ENCODE results near the gene USP17L17.
"Not testable (repeated sequence)": the region's sequence is repeated elsewhere in the genome, so short reads cannot be mapped to it uniquely, and the experiment has no call there.

USP17L17 gene, protein sequence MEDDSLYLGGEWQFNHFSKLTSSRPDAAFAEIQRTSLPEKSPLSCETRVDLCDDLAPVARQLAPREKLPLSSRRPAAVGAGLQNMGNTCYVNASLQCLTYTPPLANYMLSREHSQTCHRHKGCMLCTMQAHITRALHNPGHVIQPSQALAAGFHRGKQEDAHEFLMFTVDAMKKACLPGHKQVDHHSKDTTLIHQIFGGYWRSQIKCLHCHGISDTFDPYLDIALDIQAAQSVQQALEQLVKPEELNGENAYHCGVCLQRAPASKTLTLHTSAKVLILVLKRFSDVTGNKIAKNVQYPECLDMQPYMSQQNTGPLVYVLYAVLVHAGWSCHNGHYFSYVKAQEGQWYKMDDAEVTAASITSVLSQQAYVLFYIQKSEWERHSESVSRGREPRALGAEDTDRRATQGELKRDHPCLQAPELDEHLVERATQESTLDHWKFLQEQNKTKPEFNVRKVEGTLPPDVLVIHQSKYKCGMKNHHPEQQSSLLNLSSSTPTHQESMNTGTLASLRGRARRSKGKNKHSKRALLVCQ

DNA sequence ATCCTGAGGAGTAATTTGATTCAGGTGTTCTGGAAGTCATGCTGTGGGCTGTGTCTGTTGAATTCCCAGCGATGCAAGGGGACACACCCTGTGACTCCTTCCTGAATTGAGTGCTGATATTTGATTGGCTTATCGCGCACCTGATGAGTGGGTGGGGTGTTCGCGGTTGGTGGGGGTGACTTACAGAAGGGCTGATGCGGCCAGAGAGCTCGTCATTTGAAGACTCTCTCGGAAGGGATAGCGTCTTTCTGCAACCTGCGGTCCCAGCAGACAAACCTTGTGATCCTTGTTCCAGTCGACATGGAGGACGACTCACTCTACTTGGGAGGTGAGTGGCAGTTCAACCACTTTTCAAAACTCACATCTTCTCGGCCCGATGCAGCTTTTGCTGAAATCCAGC, at the start of gene USP17L17:
Gene USP17L17, plus strand, starts transcription at position 301 of the 400 bp plus-strand sequence. Its CDS starts 0 bp downstream, at position 301.
- DNase-seq (ENCODE audit: low read depth in 2 of 2): not testable (repeated sequence)

DNA sequence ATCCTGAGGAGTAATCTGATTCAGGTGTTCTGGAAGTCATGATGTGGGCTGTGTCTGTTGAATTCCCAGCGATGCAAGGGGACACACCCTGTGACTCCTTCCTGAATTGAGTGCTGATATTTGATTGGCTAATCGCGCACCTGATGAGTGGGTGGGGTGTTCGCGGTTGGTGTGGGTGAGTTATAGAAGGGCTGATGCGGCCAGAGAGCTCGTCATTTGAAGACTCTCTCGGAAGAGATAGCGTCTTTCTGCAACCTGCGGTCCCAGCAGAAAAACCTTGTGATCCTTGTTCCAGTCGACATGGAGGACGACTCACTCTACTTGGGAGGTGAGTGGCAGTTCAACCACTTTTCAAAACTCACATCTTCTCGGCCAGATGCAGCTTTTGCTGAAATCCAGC, 33.3 kb upstream of the USP17L17 start, which contains the start of gene USP17L10:
Gene USP17L10, plus strand, starts transcription at position 301 of the 400 bp plus-strand sequence. Its CDS starts 0 bp downstream, at position 301.
- not testable (repeated sequence) for DNase-seq (ENCODE audit: low read depth in 2 of 2)

DNA sequence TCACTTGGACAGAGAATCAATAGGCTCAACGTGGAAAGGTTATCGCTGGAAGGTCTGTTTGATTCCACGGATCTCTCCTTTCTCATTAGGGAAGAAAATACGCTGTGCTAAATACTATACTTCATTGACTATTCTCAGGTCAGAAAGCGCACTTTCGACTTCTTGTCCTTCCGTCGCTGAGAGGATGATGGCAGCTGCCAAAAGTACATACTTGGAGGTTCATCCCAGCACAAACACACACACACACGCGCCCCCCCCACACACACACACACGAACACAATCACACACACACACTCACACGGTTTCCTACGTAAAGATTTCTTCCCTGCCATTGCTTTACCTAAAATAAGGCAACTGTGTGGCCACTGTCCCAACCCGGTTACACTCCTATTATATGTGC, 29.0 kb upstream of the USP17L17 start:
- DNase-seq (ENCODE audit: low read depth in 2 of 2): not testable (repeated sequence)

DNA sequence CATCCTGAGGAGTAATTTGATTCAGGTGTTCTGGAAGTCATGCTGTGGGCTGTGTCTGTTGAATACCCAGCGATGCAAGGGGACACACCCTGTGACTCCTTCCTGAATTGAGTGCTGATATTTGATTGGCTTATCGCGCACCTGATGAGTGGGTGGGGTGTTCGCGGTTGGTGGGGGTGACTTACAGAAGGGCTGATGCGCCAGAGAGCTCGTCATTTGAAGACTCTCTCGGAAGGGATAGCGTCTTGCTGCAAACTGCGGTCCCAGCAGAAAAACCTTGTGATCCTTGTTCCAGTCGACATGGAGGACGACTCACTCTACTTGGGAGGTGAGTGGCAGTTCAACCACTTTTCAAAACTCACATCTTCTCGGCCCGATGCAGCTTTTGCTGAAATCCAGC, 28.6 kb upstream of the USP17L17 start, which contains the start of gene USP17L11:
Gene USP17L11, plus strand, starts transcription at position 301 of the 400 bp plus-strand sequence. Its CDS starts 0 bp downstream, at position 301.
- DNase-seq (ENCODE audit: low read depth in 2 of 2): not testable (repeated sequence)

DNA sequence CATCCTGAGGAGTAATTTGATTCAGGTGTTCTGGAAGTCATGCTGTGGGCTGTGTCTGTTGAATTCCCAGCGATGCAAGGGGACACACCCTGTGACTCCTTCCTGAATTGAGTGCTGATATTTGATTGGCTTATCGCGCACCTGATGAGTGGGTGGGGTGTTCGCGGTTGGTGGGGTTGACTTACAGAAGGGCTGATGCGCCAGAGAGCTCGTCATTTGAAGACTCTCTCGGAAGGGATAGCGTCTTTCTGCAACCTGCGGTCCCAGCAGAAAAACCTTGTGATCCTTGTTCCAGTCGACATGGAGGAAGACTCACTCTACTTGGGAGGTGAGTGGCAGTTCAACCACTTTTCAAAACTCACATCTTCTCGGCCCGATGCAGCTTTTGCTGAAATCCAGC, 23.8 kb upstream of the USP17L17 start, which contains the start of gene USP17L12:
Gene USP17L12, plus strand, starts transcription at position 301 of the 400 bp plus-strand sequence. Its CDS starts 0 bp downstream, at position 301.
- not testable (repeated sequence) for DNase-seq (ENCODE audit: low read depth in 2 of 2)

DNA sequence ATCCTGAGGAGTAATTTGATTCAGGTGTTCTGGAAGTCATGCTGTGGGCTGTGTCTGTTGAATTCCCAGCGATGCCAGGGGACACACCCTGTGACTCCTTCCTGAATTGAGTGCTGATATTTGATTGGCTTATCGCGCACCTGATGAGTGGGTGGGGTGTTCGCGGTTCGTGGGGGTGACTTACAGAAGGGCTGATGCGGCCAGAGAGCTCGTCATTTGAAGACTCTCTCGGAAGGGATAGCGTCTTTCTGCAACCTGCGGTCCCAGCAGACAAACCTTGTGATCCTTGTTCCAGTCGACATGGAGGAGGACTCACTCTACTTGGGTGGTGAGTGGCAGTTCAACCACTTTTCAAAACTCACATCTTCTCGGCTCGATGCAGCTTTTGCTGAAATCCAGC, 19.1 kb upstream of the USP17L17 start, which contains the start of gene USP17L13:
Gene USP17L13, plus strand, starts transcription at position 301 of the 400 bp plus-strand sequence. Its CDS starts 0 bp downstream, at position 301.
- DNase-seq (ENCODE audit: low read depth in 2 of 2): not testable (repeated sequence)

DNA sequence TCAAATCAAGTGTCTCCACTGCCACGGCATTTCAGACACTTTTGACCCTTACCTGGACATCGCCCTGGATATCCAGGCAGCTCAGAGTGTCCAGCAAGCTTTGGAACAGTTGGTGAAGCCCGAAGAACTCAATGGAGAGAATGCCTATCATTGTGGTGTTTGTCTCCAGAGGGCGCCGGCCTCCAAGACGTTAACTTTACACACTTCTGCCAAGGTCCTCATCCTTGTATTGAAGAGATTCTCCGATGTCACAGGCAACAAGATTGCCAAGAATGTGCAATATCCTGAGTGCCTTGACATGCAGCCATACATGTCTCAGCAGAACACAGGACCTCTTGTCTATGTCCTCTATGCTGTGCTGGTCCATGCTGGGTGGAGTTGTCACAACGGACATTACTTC, 13.4 kb upstream of the USP17L17 start:
- DNase-seq (ENCODE audit: low read depth in 2 of 2): not testable (repeated sequence)

DNA sequence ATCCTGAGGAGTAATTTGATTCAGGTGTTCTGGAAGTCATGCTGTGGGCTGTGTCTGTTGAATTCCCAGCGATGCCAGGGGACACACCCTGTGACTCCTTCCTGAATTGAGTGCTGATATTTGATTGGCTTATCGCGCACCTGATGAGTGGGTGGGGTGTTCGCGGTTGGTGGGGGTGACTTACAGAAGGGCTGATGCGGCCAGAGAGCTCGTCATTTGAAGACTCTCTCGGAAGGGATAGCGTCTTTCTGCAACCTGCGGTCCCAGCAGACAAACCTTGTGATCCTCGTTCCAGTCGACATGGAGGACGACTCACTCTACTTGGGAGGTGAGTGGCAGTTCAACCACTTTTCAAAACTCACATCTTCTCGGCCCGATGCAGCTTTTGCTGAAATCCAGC, 9.6 kb upstream of the USP17L17 start, which contains the start of gene USP17L15:
Gene USP17L15, plus strand, starts transcription at position 301 of the 400 bp plus-strand sequence. Its CDS starts 0 bp downstream, at position 301.
- not testable (repeated sequence) for DNase-seq (ENCODE audit: low read depth in 2 of 2)

DNA sequence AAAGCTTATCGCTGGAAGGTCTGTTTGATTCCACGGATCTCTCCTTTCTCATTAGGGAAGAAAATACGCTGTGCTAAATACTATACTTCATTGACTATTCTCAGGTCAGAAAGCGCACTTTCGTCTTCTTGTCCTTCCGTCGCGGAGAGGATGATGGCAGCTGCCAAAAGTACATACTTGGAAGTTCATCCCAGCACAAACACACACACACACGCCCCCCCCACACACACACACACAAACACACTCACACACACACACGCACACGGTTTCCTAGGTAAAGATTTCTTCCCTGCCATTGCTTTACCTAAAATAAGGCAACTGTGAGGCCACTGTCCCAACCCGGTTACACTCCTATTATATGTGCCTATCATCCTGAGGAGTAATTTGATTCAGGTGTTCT, 5.2 kb upstream of the USP17L17 start:
- DNase-seq (ENCODE audit: low read depth in 2 of 2): not testable (repeated sequence)

DNA sequence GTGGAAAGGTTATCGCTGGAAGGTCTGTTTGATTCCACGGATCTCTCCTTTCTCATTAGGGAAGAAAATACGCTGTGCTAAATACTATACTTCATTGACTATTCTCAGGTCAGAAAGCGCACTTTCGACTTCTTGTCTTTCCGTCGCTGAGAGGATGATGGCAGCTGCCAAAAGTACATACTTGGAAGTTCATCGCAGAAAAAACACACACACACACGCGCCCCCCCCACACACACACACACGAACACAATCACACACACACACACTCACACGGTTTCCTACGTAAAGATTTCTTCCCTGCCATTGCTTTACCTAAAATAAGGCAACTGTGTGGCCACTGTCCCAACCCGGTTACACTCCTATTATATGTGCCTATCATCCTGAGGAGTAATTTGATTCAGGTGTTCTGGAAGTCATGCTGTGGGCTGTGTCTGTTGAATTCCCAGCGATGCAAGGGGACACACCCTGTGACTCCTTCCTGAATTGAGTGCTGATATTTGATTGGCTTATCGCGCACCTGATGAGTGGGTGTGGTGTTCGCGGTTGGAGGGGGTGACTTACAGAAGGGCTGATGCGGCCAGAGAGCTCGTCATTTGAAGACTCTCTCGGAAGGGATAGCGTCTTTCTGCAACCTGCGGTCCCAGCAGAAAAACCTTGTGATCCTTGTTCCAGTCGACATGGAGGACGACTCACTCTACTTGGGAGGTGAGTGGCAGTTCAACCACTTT, 4.4 kb downstream of the USP17L17 start, which contains the start of gene USP17L18:
Gene USP17L18, plus strand, starts transcription at position 678 of the 728 bp plus-strand sequence. Its CDS starts 0 bp downstream, at position 678.
- DNase-seq (ENCODE audit: low read depth in 2 of 2): not testable (repeated sequence)

DNA sequence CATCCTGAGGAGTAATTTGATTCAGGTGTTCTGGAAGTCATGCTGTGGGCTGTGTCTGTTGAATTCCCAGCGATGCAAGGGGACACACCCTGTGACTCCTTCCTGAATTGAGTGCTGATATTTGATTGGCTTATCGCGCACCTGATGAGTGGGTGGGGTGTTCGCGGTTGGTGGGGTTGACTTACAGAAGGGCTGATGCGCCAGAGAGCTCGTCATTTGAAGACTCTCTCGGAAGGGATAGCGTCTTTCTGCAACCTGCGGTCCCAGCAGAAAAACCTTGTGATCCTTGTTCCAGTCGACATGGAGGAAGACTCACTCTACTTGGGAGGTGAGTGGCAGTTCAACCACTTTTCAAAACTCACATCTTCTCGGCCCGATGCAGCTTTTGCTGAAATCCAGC, 9.4 kb downstream of the USP17L17 start, which contains the start of gene USP17L19:
Gene USP17L19, plus strand, starts transcription at position 301 of the 400 bp plus-strand sequence. Its CDS starts 0 bp downstream, at position 301.
- DNase-seq (ENCODE audit: low read depth in 2 of 2): not testable (repeated sequence)

DNA sequence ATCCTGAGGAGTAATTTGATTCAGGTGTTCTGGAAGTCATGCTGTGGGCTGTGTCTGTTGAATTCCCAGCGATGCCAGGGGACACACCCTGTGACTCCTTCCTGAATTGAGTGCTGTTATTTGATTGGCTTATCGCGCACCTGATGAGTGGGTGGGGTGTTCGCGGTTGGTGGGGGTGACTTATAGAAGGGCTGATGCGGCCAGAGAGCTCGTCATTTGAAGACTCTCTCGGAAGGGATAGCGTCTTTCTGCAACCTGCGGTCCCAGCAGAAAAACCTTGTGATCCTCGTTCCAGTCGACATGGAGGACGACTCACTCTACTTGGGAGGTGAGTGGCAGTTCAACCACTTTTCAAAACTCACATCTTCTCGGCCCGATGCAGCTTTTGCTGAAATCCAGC, 14.1 kb downstream of the USP17L17 start, which contains the start of gene USP17L20:
Gene USP17L20, plus strand, starts transcription at position 301 of the 400 bp plus-strand sequence. Its CDS starts 0 bp downstream, at position 301.
- DNase-seq (ENCODE audit: low read depth in 2 of 2): not testable (repeated sequence)

DNA sequence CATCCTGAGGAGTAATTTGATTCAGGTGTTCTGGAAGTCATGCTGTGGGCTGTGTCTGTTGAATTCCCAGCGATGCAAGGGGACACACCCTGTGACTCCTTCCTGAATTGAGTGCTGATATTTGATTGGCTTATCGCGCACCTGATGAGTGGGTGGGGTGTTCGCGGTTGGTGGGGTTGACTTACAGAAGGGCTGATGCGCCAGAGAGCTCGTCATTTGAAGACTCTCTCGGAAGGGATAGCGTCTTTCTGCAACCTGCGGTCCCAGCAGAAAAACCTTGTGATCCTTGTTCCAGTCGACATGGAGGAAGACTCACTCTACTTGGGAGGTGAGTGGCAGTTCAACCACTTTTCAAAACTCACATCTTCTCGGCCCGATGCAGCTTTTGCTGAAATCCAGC, 18.9 kb downstream of the USP17L17 start, which contains the start of gene USP17L21:
Gene USP17L21, plus strand, starts transcription at position 301 of the 400 bp plus-strand sequence. Its CDS starts 0 bp downstream, at position 301.
- not testable (repeated sequence) for DNase-seq (ENCODE audit: low read depth in 2 of 2)

DNA sequence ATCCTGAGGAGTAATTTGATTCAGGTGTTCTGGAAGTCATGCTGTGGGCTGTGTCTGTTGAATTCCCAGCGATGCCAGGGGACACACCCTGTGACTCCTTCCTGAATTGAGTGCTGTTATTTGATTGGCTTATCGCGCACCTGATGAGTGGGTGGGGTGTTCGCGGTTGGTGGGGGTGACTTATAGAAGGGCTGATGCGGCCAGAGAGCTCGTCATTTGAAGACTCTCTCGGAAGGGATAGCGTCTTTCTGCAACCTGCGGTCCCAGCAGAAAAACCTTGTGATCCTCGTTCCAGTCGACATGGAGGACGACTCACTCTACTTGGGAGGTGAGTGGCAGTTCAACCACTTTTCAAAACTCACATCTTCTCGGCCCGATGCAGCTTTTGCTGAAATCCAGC, 23.6 kb downstream of the USP17L17 start, which contains the start of gene USP17L22:
Gene USP17L22, plus strand, starts transcription at position 301 of the 400 bp plus-strand sequence. Its CDS starts 0 bp downstream, at position 301.
- DNase-seq (ENCODE audit: low read depth in 2 of 2): not testable (repeated sequence)

DNA sequence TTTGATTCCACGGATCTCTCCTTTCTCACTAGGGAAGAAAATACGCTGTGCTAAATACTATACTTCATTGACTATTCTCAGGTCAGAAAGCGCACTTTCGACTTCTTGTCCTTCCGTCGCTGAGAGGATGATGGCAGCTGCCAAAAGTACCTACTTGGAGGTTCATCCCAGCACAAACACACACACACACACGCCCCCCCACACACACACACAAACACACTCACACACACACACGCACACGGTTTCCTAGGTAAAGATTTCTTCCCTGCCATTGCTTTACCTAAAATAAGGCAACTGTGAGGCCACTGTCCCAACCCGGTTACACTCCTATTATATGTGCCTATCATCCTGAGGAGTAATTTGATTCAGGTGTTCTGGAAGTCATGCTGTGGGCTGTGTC, 28.0 kb downstream of the USP17L17 start:
- DNase-seq (ENCODE audit: low read depth in 2 of 2): not testable (repeated sequence)

All from fibroblast of skin of left quadriceps (primary cell).